Uterus (tissue), 4 donors: ENCODE results near the gene ALDH1A3. TPM values are rescaled to one million over a fixed set of nuclear protein-coding genes. Genes with fewer than 3 reads are reported as not detected.

Experiments
- DNase-seq, 2 donors: peaks; one replicate each; pipeline ENCODE4 v3.0.0-alpha.2; 2019 to 2020
- H3K27ac ChIP-seq, 2 donors: fragments of 200-600 bp; sonication (generic); 1 replicate in 1 of 2; 2 replicates in 1 of 2; pipeline ENCODE4 v1.5.1; 2016 to 2018
- H3K27me3 ChIP-seq, 2 donors: fragments of 200-600 bp; sonication (generic); one replicate each; pipeline ENCODE4 v1.5.1; 2018 to 2019; ENCODE audit warnings: control low read depth in 1 of 2
- H3K36me3 ChIP-seq, 2 donors: fragments of 200-600 bp; sonication (generic); one replicate each; pipeline ENCODE4 v1.5.1; 2019; ENCODE audit warnings: control low read depth in 1 of 2
- H3K4me1 ChIP-seq, 2 donors: fragments of 200-600 bp; sonication (generic); one replicate each; pipeline ENCODE4 v1.5.1; 2018 to 2019; ENCODE audit warnings: control low read depth in 1 of 2
- H3K4me3 ChIP-seq, 2 donors: fragments of 200-600 bp; sonication (generic); 1 replicate in 1 of 2; 2 replicates in 1 of 2; pipeline ENCODE4 v1.5.1; 2018 to 2019; ENCODE audit warnings: mild to moderate bottlenecking in 1 of 2
- H3K9me3 ChIP-seq, 2 donors: fragments of 200-600 bp; sonication (generic); one replicate each; pipeline ENCODE4 v1.5.1; 2019; ENCODE audit warnings: control low read depth in 1 of 2
- CTCF ChIP-seq, 4 experiments: fragments of 200-600 bp in 2 of 4; fragments of 450-650 bp in 2 of 4; sonication (generic) in 2 of 4; IDR thresholded peaks; one replicate each; pipeline ENCODE4 v1.5.1; 2016 to 2019; ENCODE audit warnings: antibody characterized with exemption in 4 of 4, mild to moderate bottlenecking in 2 of 4, moderate library complexity in 1 of 4
- POLR2A ChIP-seq, 2 donors: fragments of 450-650 bp; IDR thresholded peaks; one replicate each; pipeline ENCODE4 v1.6.1; 2016; ENCODE audit warnings: antibody characterized with exemption in 2 of 2, mild to moderate bottlenecking in 1 of 2, moderate library complexity in 1 of 2
- intact Hi-C: fragments of 100-400 bp; cut with DNase I; formaldehyde crosslinking; loops from one replicate; pipeline ENCODE4 v1.15.1; 2023; ENCODE audit warnings: low total_unique reads
- total RNA-seq, 4 donors: library from RNA; depleted of rRNA in 3 of 4; stranded (reverse); fragments of >200 nt in 3 of 4; gene quantifications; one replicate each; pipeline versions ENCODE4 v1.1.0 to v1.2.4, GENCODE V29; 2014 to 2023
- donor health status: DM: yes; HTN: yes; CAD: no.

The ALDH1A3 gene
- total RNA-seq, 4 donors from 2014 or later = 15.6 to 55.2 (median 26.4) TPM

- no peaks in the 10 kb centered on the region for H3K27me3 ChIP-seq
- intact Hi-C loops = no loop called here
Measured at GRCh38 chr15:100944986-100945385, 65.4 kb downstream of the ALDH1A3 start.

GRCh38 chr15:100947760-100948429 is 68.3 kb downstream of the ALDH1A3 start:
- H3K36me3 ChIP-seq = no peaks in the 10 kb centered on the region
- DNase-seq = no peak
- no peaks in the 10 kb centered on the region for H3K9me3 ChIP-seq
- intact Hi-C loops = no loop called here
- no peak overlapping the region for H3K27ac ChIP-seq
- H3K4me3 ChIP-seq = no peak overlapping the region
- no peaks in the 10 kb centered on the region for H3K4me1 ChIP-seq
- H3K27me3 ChIP-seq = no peaks in the 10 kb centered on the region
- TF ChIP-seq CTCF (IDR thresholded peaks at IDR 0.05) (no peak), POLR2A (IDR thresholded peaks at IDR 0.05) (no peak)

More at GRCh38 chr15:100944986-100945385, 65.4 kb downstream of the ALDH1A3 start:
- no peak for DNase-seq
- no peak for TF ChIP-seq POLR2A (IDR thresholded peaks at IDR 0.05)
- TF ChIP-seq CTCF (IDR thresholded peaks at IDR 0.05) = no peak
- no peak overlapping the region for H3K27ac ChIP-seq
- no peak overlapping the region for H3K4me3 ChIP-seq
- no peaks in the 10 kb centered on the region for H3K4me1 ChIP-seq
- no peaks in the 10 kb centered on the region for H3K9me3 ChIP-seq
- H3K36me3 ChIP-seq = no peaks in the 10 kb centered on the region

- no peak overlapping the region for H3K27ac ChIP-seq
- DNase-seq = no peak
- no peak for TF ChIP-seq CTCF (IDR thresholded peaks at IDR 0.05)
- no peak for TF ChIP-seq POLR2A (IDR thresholded peaks at IDR 0.05)
- no peaks in the 10 kb centered on the region for H3K4me1 ChIP-seq
- intact Hi-C loops = no loop called here
- no peaks in the 10 kb centered on the region for H3K9me3 ChIP-seq
- no peak overlapping the region for H3K4me3 ChIP-seq
- H3K27me3 ChIP-seq = no peaks in the 10 kb centered on the region
- no peaks in the 10 kb centered on the region for H3K36me3 ChIP-seq
Measured at GRCh38 chr15:100948430-100948762, 68.8 kb downstream of the ALDH1A3 start.

GRCh38 chr15:100949691-100950090 is 70.1 kb downstream of the ALDH1A3 start:
- Histone ChIP-seq H3K9me3 (no peaks in the 10 kb centered on the region), H3K36me3 (no peaks in the 10 kb centered on the region), H3K27ac (no peak overlapping the region), H3K4me1 (no peaks in the 10 kb centered on the region), H3K4me3 (no peak overlapping the region), H3K27me3 (no peaks in the 10 kb centered on the region)
- TF ChIP-seq POLR2A (IDR thresholded peaks at IDR 0.05) = no peak
- TF ChIP-seq CTCF (IDR thresholded peaks at IDR 0.05) = no peak
- intact Hi-C loops = no loop called here
- DNase-seq = no peak

- H3K9me3 ChIP-seq = no peaks in the 10 kb centered on the region
Measured at GRCh38 chr15:100951965-100952364, 72.3 kb downstream of the ALDH1A3 start.

More at GRCh38 chr15:100951965-100952364, 72.3 kb downstream of the ALDH1A3 start:
- no peak for DNase-seq
- TF ChIP-seq CTCF (IDR thresholded peaks at IDR 0.05) (no peak), POLR2A (IDR thresholded peaks at IDR 0.05) (no peak)
- H3K4me1 ChIP-seq = no peaks in the 10 kb centered on the region
- H3K36me3 ChIP-seq = no peaks in the 10 kb centered on the region
- H3K4me3 ChIP-seq = no peak overlapping the region
- no peak overlapping the region for H3K27ac ChIP-seq
- intact Hi-C loops = no loop called here
- H3K27me3 ChIP-seq = no peaks in the 10 kb centered on the region
